ENCODE results near the gene ADK. TPM values are rescaled to one million over a fixed set of nuclear protein-coding genes. Genes with fewer than 3 reads are reported as not detected.

The ADK gene
- polyA plus RNA-seq, 1 experiment = 19.4 TPM

GRCh38 chr10:74634995-74635536, 484.0 kb downstream of the ADK start:
- Histone ChIP-seq H3K27me3 (ENCODE audit: control insufficient read depth, insufficient read depth, low read length) (no peaks in the 10 kb centered on the region), H3K4me3 (ENCODE audit: low read depth, low read length) (no peak overlapping the region), H3K36me3 (ENCODE audit: control insufficient read depth, insufficient read depth, low read length) (no peaks in the 10 kb centered on the region; the same call in 1 of the 2 replicates)
- no peak for TF ChIP-seq CTCF (IDR thresholded peaks at IDR 0.05; ENCODE audit: insufficient read depth, low read depth, low read length)
- no peak for DNase-seq (ENCODE audit: low read depth)
- POLR2A ChIA-PET = no interaction called here
- CTCF ChIA-PET = no interaction called here

- no peak for TF ChIP-seq CTCF (IDR thresholded peaks at IDR 0.05; ENCODE audit: insufficient read depth, low read depth, low read length)
- no peak for DNase-seq (ENCODE audit: low read depth)
- Histone ChIP-seq H3K36me3 (ENCODE audit: control insufficient read depth, insufficient read depth, low read length) (no peaks in the 10 kb centered on the region; the same call in 1 of the 2 replicates), H3K27me3 (ENCODE audit: control insufficient read depth, insufficient read depth, low read length) (no peaks in the 10 kb centered on the region), H3K4me3 (ENCODE audit: low read depth, low read length) (no peak overlapping the region)
- ChIA-PET POLR2A (no interaction called here), CTCF (no interaction called here)
These were observed 484.6 kb downstream of the ADK start for GRCh38 chr10:74635655-74636054.

- no peak for DNase-seq (ENCODE audit: low read depth)
- Histone ChIP-seq H3K36me3 (ENCODE audit: control insufficient read depth, insufficient read depth, low read length) (no peaks in the 10 kb centered on the region), H3K27me3 (ENCODE audit: control insufficient read depth, insufficient read depth, low read length) (no peaks in the 10 kb centered on the region), H3K4me3 (ENCODE audit: low read depth, low read length) (no peak overlapping the region)
- no peak for TF ChIP-seq CTCF (IDR thresholded peaks at IDR 0.05; ENCODE audit: insufficient read depth, low read depth, low read length)
- ChIA-PET POLR2A (no interaction called here), CTCF (interaction anchor here (1.5 kb wide), 1 partner anchor 9 kb away, joined by 4 read pairs; no protein-coding TSS in a partner anchor)
These were observed 486.7 kb downstream of the ADK start for GRCh38 chr10:74637685-74638084.

- TF ChIP-seq CTCF (IDR thresholded peaks at IDR 0.05; ENCODE audit: insufficient read depth, low read depth, low read length) = no peak
- Histone ChIP-seq H3K36me3 (ENCODE audit: control insufficient read depth, insufficient read depth, low read length) (no peaks in the 10 kb centered on the region), H3K27me3 (ENCODE audit: control insufficient read depth, insufficient read depth, low read length) (no peaks in the 10 kb centered on the region), H3K4me3 (ENCODE audit: low read depth, low read length) (no peak overlapping the region)
- CTCF ChIA-PET = interaction anchor here (1.1 to 2.1 kb wide), 2 partner anchors 9 to 11 kb away, joined by 3 to 4 read pairs; no protein-coding TSS in a partner anchor
- DNase-seq (ENCODE audit: low read depth) = peak; percentile 19
- POLR2A ChIA-PET = no interaction called here
These were observed 489.3 kb downstream of the ADK start for GRCh38 chr10:74640134-74640921.

- H3K27me3 ChIP-seq (ENCODE audit: control insufficient read depth, insufficient read depth, low read length) = no peaks in the 10 kb centered on the region
- TF ChIP-seq CTCF (IDR thresholded peaks at IDR 0.05; ENCODE audit: insufficient read depth, low read depth, low read length) = no peak
- CTCF ChIA-PET = no interaction called here
- H3K4me3 ChIP-seq (ENCODE audit: low read depth, low read length) = no peak overlapping the region
- no peaks in the 10 kb centered on the region for H3K36me3 ChIP-seq (ENCODE audit: control insufficient read depth, insufficient read depth, low read length)
- DNase-seq (ENCODE audit: low read depth) = no peak
- POLR2A ChIA-PET = no interaction called here
These were observed 490.6 kb downstream of the ADK start for GRCh38 chr10:74641659-74642058.

Data from BJ (cell line).